ENCODE measurements around the gene TBC1D9.

DNA sequence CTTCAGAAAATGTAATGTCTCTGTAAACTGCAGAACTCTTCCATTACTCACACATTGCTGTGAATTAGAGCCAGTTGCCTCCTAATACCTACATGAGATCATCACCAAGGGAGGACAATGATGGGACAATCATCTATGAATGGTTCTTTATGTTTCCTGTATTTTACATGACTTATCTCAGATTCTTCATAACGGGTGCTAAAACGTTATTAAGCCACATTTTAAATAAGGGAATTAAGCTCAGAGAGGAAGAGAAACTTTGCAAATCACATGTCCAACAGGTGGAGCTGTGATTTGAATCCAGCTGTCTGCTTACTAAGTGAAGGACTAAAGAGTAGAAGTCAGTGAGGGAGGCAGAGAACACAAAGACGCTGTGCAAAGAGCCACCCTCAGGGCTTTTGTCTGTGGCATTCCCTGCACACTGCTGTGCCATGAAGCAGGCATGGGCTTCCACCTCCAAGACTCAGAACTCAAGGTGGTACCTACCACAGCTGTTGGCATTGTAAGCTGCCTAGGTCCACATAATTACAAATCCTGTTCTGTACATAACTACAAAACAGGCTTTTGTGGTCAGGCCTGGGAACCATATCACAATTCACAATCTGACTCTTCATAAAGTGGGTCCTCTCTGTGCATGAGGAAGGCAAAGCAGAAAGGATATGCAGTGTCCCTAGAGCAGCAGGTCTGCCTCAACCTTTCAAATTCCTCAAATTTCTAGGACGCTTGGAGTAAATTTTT is 12.8 kb downstream of the TBC1D9 start:
- no peak for TF ChIP-seq POLR2A (IDR thresholded peaks at IDR 0.05; ENCODE audit: low read depth, low read length)
- TF ChIP-seq POLR2AphosphoS5 (IDR thresholded peaks at IDR 0.05; ENCODE audit: low read depth, low read length) = no peak
